Dedifferentiated amniotic fluid mesenchymal stem cell (primary cell): Measurements from ENCODE around the gene DYRK3.
A peak's percentile ranks its signal among the peaks of the same experiment; 100 is the strongest.
"Not testable (repeated sequence)": the region's sequence is repeated elsewhere in the genome, so short reads cannot be mapped to it uniquely, and the experiment has no call there.

Experiments
- DNase-seq: peaks from one replicate; pipeline ENCODE4 v3.0.0-alpha.2; 2016; ENCODE audit errors: extremely low spot score

The DYRK3 gene

DNA sequence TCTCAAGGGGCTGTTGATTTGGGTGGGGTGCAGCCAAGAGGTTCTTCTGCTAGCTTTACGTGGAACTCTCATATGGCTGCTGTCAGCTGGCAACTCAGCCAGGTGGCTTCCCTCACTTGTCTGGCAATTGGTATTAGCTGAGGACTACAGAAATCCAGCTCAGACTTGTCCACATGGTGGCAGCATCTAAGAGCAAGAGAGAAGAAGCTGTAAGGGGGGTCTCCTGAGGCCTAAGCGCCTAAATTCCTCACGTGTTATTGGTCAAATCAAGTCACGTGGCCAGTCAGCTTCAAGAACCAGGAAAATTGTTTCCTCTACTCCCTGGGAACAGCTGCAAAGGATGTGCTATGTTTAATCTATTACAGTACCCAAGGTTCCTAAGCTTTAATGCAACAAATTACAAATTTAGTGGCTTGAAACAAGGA is 4.2 kb upstream of the DYRK3 start:
- peak; percentile 72 for DNase-seq

DNA sequence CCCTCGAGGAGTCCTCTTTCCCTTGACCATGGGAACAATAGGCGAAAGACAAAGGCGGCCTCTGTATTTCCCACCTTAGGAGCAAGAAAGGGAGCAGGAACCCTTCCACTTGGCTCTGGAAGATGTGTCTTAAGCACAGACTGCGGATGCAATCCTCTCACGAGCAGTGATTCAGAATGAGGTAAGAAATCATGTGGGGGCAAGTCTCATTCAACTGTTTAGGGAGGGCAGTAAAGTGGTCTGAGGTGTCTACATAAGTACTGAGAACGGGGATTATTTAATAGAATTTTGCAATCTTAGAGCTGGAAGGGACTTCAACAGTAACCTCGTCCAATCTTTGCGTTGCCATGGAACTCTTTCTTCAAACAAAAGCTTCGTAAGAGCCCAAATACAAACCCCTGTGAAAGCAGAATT is 1.6 kb upstream of the DYRK3 start:
- peak; percentile 38 for DNase-seq

DNA sequence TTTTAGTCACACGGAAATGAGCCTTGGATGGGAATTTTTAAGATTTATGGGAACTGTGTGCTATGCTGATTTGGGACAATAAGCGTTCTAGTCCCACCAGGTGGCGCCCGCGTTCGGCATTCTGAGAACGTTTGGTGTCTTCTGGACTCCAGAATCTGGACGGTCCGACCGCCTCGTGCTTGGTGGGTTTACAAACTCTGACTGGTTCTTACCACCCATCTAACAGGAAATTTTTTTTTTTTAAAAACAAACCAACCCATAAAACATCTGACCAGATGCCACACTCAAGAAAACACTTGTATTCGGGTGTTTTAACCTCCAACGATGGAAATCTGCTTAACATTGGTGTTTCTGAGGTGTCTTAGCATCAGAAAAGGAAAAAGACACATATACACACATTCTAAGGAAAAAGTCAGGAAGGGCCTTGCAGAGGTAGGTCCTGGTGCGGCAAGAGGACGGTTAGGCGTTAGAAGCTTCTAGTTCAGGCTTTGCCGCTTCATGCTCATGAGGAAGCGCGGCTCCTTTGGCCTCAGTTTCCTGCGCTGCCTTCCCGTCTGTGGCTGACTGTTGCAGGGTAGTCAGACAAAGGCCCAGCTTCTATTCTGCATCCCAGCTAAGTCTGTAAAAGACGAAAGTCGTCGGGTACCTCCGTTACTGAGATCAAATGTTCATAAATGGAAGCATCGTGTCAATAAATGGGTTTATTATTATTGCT is 814 bp upstream of the DYRK3 start:
- DNase-seq = peak; percentile 95

DNA sequence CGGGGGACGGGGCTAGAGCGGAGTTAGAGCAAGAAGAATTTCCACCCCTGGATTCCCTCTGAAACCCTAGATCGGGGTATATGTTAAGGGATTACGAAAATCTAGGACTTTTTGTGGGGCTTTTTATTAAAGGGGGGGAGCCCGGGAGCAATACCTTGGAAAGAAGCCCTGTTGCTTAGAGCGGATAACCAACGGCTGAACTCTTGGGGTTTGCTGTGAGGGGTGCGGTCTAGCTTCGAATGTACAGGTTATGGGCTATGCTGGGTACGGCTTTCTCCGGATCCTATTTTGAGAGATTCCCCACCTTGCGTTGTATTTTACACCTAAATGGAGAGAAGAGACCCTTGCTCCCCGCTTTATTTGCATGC is 626 bp downstream of the DYRK3 start:
- DNase-seq = no peak

DNA sequence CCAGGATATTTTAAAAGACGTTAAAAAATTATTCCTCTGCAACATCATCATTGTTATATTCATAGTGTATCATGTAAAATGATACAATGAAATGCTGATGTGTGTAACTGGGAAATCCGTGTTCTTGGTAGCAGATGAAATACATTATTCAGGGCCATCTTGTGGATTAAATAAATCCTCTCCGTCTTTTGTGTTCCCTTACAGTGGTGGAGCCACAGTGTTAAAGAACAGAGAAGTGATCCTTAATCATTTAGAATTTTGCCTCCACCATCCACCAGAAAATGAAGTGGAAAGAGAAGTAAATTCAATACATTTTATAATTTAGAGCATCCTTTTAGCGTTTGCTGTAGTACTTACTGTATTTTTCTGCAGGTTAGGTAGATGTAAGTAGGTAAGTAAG is 1.3 kb downstream of the DYRK3 start:
- no peak for DNase-seq

DNA sequence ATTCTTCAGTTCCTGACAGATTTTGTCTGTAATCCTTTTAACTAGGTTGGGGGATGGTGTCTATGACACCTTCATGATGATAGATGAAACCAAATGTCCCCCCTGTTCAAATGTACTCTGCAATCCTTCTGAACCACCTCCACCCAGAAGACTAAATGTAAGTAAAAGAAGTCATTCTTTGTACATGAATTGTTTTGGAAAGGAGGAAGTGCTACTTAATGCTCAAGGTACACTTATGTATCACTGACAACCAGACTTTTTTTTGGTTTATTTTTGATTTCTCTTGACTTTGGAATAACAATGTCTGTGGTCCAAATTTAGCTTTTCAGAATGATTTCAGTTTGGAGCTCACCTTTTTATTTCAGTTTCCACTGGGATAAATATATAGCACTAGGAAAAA is 2.3 kb downstream of the DYRK3 start:
- DNase-seq = no peak

DNA sequence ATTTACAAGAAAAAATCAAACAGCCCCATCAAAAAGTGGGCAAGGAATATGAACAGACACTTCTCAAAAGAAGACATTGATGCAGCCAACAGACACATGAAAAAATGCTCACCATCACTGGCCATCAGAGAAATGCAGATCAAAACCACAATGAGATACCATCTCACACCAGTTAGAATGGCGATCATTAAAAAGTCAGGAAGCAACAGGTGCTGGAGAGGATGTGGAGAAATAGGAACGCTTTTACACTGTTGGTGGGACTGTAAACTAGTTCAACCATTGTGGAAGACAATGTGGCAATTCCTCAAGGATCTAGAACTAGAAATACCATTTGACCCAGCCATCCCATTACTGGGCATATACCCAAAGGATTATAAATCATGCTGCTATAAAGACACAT is 6.7 kb downstream of the DYRK3 start:
- not testable (repeated sequence) for DNase-seq

DNA sequence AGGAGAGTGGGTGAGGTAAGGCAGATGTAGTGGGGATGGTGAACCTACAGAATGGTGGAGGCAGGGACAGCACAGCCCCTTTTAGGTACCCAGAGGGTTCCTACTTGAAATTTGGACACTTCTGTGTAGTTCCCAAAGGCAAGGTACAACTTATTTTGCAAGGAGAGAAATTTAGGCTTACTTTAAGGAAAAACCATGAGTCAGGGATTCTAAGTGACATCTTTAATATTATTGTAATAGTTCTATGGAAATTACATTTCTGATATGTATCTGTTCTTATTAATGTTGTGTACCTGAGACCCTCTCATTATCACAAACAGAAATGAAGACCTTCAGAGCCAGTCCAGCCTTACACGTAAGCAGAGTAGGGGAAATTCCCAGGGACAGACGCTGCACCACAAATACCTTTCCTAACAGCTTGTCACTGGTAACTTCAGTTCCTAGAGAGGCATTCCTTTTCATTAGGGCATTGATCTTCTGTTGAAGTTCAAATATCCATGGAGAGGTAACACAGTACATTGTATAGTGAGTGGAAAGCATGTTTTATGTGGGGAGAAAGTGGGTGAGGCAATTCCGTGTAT is 7.9 kb downstream of the DYRK3 start:
- no peak for DNase-seq

DNA sequence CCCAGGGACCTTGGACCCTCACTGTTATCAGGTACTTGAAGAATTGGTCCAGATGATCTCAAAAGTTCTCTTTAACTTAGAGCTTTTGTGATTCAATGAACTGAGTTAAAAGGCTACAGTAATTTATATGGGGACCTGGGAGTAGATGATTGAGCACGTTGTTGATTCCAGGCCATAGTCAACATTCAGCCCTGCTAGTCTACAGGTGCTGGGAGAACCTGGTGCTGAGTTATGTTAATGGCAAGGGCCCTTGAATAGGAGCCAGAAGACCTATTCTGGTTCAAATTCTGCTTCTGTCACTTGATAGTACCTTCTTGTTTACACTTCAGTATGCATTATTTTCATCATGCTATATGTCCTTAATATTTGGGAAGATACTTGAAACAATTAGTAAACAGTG is 11.2 kb downstream of the DYRK3 start:
- no peak for DNase-seq

DNA sequence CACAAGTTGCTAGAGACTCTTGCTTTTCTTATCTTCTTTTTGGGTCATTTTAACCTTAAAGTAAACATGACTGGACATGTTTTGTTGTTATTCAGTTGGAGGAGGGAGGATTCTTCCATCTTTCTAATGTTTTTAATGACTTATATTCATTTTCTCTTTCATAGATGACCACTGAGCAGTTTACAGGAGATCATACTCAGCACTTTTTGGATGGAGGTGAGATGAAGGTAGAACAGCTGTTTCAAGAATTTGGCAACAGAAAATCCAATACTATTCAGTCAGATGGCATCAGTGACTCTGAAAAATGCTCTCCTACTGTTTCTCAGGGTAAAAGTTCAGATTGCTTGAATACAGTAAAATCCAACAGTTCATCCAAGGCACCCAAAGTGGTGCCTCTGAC is 11.9 kb downstream of the DYRK3 start:
- no peak for DNase-seq

DNA sequence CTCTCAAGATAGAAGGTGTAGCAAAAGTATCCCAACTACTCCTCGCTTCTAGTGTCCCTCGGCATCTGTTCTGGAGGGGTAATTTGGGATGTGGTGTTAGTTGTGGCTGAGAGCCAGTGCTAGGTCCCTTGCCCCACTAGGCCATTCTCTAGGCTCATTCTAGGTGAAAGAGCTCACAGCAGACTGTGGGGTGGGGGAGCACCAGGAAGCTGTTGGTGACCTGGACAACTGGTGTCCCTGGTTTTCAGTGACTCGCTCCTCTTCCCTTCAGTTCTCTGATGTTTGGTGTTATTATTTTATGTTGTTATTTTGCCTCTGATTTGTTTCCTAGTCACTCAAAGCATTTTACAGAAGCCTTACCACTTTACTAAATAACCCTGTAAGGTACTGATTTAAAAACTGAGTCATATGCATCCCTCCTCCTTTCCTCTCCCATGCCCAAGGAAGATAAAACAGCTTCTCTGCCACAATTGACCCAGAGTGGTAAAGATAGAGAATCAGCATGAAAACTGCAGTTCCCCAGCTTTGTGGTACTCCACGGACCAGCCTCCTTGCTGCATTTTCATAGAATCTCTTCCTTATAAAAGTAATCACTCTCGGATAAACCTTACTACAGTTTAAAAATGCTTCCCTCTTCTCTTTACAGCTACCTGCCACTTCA is 14.1 kb downstream of the DYRK3 start:
- no peak for DNase-seq

DNA sequence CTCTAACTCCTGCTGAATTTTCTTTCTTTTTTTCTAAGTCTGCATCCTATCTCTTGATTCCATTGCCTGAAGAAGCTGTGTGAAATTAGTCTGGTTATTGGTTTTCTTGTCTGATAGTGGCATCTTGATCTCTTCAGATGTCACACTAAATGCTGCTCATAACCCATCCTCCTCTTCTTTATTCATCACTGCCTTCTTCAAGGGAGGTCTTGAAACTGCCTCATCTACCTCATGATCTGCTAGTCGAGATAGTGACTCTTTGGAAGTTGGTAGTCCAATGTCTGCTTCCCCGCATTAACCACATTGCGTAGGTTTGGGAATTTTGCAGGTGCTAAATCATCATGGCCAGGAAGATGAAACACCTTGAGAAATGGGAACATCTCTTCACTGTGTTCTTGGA is 15.7 kb downstream of the DYRK3 start:
- DNase-seq = no peak

DNA sequence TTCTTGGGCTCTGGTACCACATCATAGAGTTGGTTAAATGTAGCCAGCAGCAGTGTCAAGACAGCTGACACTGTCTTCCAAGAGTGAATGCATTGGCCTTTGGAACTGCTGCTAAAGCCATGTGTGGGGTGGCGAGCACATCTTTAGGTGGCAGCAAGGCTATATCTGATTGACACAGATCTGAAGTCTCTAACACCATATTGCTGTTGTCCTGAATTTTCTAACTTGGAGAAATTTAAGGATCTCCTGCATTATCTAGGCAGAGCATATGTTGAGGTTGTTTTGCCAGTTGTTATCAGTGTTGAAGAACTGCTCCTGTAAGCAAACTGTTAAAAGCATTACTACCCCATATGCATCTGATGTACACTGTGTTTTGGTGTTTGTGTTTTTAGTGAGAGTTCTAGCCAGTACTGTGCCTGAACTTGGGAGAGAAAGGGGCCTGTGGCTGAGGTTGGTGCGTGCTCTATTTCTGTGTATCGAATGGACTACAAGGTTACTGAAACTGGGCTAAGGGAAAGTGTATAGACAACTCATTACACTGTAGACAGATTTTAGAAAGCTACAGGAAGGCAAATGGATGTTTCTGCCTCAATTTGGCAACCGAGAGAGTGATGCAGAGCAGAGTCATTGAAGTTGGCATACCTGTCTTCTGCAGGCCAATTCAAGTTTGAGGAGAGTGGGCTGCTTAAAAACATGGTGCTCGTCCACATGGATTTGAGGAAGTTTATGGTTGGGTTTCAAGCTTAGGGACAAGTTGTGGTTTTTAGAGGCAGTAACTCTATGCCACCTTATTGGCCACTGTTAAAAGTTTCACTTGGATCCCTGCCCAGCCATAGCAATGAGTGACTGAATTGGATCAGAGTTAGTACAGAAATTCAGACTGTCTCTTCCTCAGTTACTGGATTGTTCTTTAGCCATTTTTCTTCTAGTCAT is 16.9 kb downstream of the DYRK3 start:
- DNase-seq = no peak

DNA sequence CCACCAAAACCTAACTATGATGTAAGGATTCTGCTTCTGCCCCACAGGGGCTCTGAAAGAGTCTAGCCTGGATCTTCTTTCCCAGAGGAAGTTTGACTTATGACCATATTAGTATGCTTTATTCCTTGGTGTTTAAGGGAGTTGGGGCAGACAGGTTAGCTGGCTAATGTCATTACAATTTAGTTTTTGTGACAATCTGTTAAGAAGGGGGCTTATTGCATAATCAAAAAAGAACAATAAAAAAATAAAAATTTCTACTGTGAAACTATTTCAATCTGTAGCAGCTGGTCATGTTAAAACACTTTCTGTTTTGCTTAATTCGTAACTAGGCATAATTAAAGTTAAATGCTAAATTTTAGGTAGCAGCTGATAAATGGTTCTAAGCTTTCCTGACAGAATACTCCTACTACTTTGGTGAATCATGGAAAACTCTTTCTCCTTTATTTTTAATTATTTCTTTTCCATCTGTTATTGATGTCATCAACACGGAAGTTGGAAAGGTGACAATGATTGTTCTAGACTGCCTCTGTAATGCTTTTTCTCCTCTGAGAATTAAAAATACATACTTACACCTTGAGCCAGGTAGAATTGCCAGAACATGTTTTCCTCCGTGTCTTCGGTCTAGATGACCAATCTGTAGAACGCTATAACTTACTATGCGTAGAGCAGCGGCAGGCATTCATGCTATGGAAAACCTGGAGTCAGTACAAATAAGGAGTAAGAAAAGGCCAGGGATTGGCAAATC is 18.6 kb downstream of the DYRK3 start:
- no peak for DNase-seq

DNA sequence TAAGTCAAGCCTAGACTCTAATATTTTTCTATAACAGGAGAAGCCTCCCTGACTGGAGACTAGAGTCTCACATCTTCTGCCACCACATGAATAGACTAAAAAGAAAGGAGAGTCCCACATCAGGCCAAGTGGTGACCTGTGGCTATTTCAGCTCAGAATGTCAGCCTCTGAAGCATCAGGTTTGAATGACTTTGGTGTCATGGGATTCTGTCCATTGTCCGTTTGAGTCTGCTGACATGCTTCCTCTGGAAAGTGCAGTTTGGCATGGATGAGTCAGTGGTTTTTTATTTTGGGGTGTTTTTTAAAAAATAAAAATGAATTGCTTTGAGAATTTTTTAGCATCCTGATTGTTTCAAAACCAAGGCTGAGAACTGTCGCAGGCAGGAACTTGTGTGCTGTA is 19.5 kb downstream of the DYRK3 start:
- no peak for DNase-seq

DNA sequence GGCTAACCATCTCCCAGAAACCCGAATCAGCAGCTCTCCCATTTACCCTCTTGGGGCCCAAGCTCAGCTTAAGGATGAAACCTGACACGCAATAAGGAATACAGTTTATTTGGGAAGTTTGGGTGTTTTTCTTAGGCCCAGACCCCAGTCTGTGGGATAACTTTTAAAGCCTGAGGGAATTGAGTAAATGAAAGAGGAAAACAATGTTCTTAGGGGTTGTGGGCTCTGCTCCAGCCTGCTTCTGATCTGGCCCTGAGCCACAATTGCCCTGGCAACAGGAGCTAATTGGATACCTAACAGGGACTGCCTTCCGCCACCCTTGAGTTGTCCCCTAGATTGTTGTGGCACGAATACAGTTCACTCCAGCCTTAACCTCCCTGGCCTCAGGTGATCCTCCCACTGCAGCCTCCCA is 20.1 kb downstream of the DYRK3 start:
- no peak for DNase-seq

DNA sequence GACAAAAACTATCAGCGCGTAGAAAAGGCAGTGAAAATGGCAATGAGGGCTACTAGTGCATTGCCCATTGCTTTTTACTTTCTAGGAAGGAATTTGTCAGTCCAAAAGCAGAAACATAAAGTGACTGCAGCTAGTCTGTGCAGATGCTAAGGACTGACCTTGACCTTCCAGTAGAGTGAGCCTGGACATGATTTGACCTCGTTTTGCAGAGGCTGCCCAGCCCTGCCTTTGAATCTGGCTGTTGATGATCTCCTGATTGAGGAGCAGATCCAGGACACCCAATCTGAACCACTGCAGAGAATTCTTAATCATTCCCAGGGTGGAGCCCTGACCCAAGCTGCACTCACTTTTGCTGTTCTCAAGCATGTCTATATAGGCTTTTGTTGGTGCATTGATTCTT is 21.6 kb downstream of the DYRK3 start:
- no peak for DNase-seq

DNA sequence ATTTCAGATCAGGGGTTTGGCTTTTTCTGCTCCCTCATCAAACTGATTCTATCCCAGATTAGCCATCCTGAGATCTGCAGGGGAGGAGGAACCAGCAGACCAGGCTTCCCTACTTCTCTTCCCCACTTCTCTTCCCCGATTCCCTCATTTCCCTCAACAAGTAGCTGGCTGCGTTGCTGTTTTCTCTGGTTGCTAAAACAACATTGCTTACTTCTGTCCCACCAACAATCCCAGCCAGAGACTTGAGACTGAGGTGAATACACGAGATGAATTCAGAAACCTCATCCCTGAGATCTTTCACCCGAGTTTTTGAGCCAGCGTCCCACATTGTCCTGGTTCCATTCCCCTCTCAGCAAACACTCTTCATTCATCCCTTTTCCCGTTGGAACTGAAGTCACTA is 22.4 kb downstream of the DYRK3 start:
- no peak for DNase-seq

DNA sequence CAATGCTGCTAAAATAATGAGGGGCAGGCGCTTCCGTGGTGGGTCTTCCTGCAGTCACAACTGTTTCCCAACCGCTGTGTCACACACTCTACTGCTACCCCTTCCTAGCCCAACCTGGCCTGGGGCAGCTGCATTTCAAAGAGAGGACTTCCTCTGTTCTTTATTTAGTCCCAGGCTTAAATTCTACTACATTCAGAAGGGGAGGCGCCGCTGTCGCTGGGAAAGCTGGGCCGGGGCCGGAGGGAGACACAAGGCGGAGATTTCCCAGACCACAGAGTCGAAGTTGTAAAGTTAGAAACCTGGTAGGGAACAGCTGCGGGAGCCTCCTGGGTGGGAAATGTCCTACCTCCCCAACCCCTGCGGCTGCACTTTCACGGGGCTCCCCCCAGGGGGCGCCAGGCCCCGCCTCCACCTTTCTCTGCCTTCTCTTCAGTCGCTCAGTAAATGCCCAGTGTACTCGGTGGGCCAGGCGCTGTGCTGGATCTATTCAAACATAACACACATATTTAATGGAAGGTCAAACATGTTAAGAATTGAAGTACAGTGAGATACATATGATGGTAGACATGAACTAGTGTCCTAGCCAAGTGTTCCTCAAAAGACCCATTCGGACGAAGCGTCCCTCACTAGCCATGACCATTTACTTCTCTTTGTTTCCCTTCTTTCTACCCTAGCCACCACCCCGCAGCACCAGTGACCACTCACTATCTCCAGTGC is 23.1 kb downstream of the DYRK3 start:
- no peak for DNase-seq

DNA sequence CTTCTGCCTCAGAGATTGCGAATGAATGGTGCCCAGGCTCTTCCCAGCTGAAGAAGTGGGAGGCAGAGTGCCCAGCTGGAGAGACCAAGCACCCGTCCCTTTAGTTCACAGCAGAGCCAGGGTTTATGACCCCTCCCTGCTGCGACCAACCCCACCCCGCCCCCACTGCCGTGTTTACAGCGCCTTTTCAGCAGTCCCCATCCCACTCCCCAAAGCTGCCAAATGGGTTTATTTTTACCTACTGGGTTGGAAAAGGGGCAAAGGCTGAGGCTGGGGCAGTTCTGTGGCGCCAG is 23.6 kb downstream of the DYRK3 start:
- no peak for DNase-seq

DNA sequence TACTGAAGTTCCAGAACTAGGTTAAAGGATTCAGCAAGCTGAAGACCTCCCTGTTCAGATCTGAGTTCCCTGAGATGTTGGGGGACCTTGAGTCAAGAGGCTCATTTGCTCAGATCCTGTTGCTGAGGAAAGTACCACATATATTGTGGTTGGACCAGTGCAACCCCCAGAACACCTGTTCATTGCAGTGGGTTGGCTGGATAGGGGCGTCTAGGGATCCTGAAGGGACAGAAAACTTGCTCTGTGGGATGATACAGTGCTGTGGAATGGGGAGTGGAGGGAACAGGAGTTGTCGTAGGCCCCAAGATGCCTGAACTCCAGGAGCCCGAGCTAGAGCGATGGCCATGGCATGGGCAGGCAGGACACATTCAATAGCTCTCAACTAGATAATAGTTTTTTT is 24.8 kb downstream of the DYRK3 start:
- no peak for DNase-seq
